ENCODE results near the gene ROBO4.

Gene ROBO4

GRCh38 chr11:124869856-124870387 is 27.7 kb downstream of the ROBO4 start:
- no peak for DNase-seq

GRCh38 chr11:124869331-124869730 is 28.3 kb downstream of the ROBO4 start:
- DNase-seq: no peak

- no peak for DNase-seq
These were observed 29.1 kb downstream of the ROBO4 start for GRCh38 chr11:124868331-124869274.

GRCh38 chr11:124867700-124868099 is 30.0 kb downstream of the ROBO4 start:
- no peak for DNase-seq

GRCh38 chr11:124865902-124866851 is 31.5 kb downstream of the ROBO4 start:
- DNase-seq: peak; percentile 47

- no peak for DNase-seq
These were observed 32.3 kb downstream of the ROBO4 start, which contains the start of gene ROBO3 for GRCh38 chr11:124865181-124865901. Gene ROBO3 (plus strand): TSS chr11:124865432. CDS start chr11:124865578, 146 bp downstream.

- DNase-seq: no peak
These were observed 32.8 kb downstream of the ROBO4 start for GRCh38 chr11:124864892-124865180.

GRCh38 chr11:124864176-124864891 is 33.3 kb downstream of the ROBO4 start:
- no peak for DNase-seq

GRCh38 chr11:124863826-124864165 is 33.9 kb downstream of the ROBO4 start:
- no peak for DNase-seq

GRCh38 chr11:124863137-124863825 is 34.4 kb downstream of the ROBO4 start:
- no peak for DNase-seq

- no peak for DNase-seq
These were observed 36.0 kb downstream of the ROBO4 start for GRCh38 chr11:124861670-124862069.

GRCh38 chr11:124859171-124859570 is 38.5 kb downstream of the ROBO4 start:
- DNase-seq: no peak

- no peak for DNase-seq
These were observed 51.5 kb downstream of the ROBO4 start for GRCh38 chr11:124846070-124846673.

- DNase-seq: no peak
These were observed 53.0 kb downstream of the ROBO4 start for GRCh38 chr11:124844664-124845079.

GRCh38 chr11:124843616-124843910 is 54.1 kb downstream of the ROBO4 start:
- DNase-seq: no peak

GRCh38 chr11:124842305-124842704 is 55.4 kb downstream of the ROBO4 start:
- DNase-seq: no peak

GRCh38 chr11:124841840-124842239 is 55.8 kb downstream of the ROBO4 start:
- no peak for DNase-seq

GRCh38 chr11:124841201-124841600 is 56.5 kb downstream of the ROBO4 start:
- DNase-seq: no peak

- DNase-seq: no peak
These were observed 57.0 kb downstream of the ROBO4 start for GRCh38 chr11:124840666-124841065.

- no peak for DNase-seq
These were observed 57.6 kb downstream of the ROBO4 start for GRCh38 chr11:124839972-124840621.

All from stimulated activated CD4-positive, alpha-beta T cell treated with anti-CD3 and anti-CD28 coated beads, Interleukin-4, amount 100 ng/mL, for 24 hours (primary cell).